Loucy (cell line): ENCODE data around the gene SECTM1.

ENCODE experiments used
- H2AFZ ChIP-seq: fragments of 200-600 bp; sonication (generic); 2 replicates; pipeline ENCODE4 v1.6.0; 2016; ENCODE audit warnings: antibody characterized with exemption, mild to moderate bottlenecking, low read length, moderate library complexity
- H3F3A ChIP-seq: fragments of 200-600 bp; 2 replicates; pipeline ENCODE4 v1.6.0; 2016; ENCODE audit warnings: antibody characterized with exemption, low read depth, mild to moderate bottlenecking
- H3K27me3 ChIP-seq: fragments of 200-600 bp; sonication (generic); 2 replicates; pipeline ENCODE4 v1.6.1; 2014; ENCODE audit warnings: low read length, mild to moderate bottlenecking; ENCODE audit not compliant: insufficient read depth, poor library complexity, severe bottlenecking
- H3K36me3 ChIP-seq: fragments of 200-600 bp; sonication (generic); 2 replicates; pipeline ENCODE4 v1.6.1; 2016; ENCODE audit warnings: low read length; ENCODE audit not compliant: insufficient read depth
- H3K4me1 ChIP-seq: fragments of 200-600 bp; sonication (generic); 2 replicates; pipeline ENCODE4 v1.5.1; 2014; ENCODE audit warnings: low read length, mild to moderate bottlenecking; ENCODE audit not compliant: insufficient read depth, poor library complexity, severe bottlenecking
- H3K4me2 ChIP-seq: fragments of 200-600 bp; sonication (generic); 2 replicates; pipeline ENCODE4 v1.6.0; 2014; ENCODE audit warnings: antibody characterized with exemption, low read length, low read depth, mild to moderate bottlenecking; ENCODE audit not compliant: poor library complexity, severe bottlenecking
- H3K4me3 ChIP-seq: fragments of 200-600 bp; sonication (generic); 2 replicates; pipeline ENCODE4 v1.5.1; 2014; ENCODE audit warnings: low read length, mild to moderate bottlenecking, mixed read lengths; ENCODE audit not compliant: poor library complexity, severe bottlenecking
- H3K79me2 ChIP-seq: fragments of 200-600 bp; sonication (generic); 2 replicates; pipeline ENCODE4 v1.6.1; 2014; ENCODE audit warnings: low read length; ENCODE audit not compliant: insufficient read depth
- H3K9ac ChIP-seq: fragments of 200-600 bp; sonication (generic); 2 replicates; pipeline ENCODE4 v1.6.0; 2014; ENCODE audit warnings: mild to moderate bottlenecking, low read depth, low read length, moderate library complexity; ENCODE audit not compliant: poor library complexity, severe bottlenecking
- H3K9me2 ChIP-seq: fragments of 200-600 bp; sonication (generic); replicated peaks from 2 replicates; pipeline ENCODE4 v1.6.1; 2016; ENCODE audit warnings: low read depth, low read length, mixed read lengths
- H3K9me3 ChIP-seq: fragments of 200-600 bp; sonication (generic); 2 replicates; pipeline ENCODE4 v1.6.1; 2014; ENCODE audit warnings: mild to moderate bottlenecking, antibody characterized with exemption, low read length, low read depth; ENCODE audit not compliant: insufficient read depth
- H4K20me1 ChIP-seq: fragments of 200-600 bp; sonication (generic); 2 replicates; pipeline ENCODE4 v1.6.0; 2014; ENCODE audit warnings: antibody characterized with exemption, low read length, mild to moderate bottlenecking; ENCODE audit not compliant: insufficient read depth, poor library complexity, severe bottlenecking
- EZH2phosphoT487 ChIP-seq: fragments of 200-600 bp; IDR thresholded peaks from 2 replicates; pipeline ENCODE4 v1.6.1; 2018; ENCODE audit warnings: antibody characterized with exemption, mild to moderate bottlenecking, moderate library complexity, borderline replicate concordance
- TF ChIP-seq, protein P1 (sequence below): fragments of 200-600 bp; sonication (generic); conservative IDR thresholded peaks from 2 replicates; pipeline ENCODE4 v1.5.1; 2014; ENCODE audit warnings: mild to moderate bottlenecking, antibody characterized with exemption, low read length

Gene SECTM1

DNA sequence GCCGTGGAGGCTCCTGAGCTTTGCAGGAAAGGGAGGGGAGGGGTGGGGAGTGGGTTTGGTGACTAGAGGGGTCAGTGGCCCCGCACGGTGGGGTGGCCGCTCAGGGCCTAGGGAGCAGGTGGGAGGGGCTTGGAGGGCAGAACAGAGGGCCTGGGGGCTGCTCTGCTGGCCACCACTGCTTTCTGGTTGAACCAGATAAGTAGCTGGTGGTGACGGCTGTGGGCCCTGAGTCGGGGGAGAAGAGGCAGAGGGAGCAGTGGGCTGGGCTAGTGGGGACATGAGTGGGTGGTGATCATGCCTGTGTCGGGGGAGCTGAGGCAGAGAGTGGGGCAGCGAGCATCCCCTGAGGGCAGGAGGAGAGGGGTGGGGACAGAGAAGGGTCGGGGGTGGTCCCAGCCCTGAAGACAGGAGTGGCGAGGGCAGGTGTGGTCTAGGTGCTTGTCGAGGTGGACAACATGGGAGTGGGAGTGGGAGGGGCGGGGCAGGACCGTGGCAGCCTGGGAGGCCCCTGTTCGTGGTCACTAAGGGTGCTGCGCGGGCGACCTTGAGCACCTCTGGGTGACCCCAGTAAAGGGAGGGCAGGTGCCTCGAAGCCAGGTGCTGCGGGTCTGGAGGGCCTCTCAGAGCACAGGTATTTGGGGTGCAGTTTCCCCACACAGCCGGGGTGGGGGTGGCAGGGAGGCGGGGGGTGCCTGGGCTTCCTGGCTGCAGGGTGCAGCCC lies 9.9 kb downstream of the SECTM1 start:
- Histone ChIP-seq H3K27me3 (no peaks in the 10 kb centered on the region), H3K4me3 (no peak overlapping the region), H3F3A (0 out of 2 replicates have a peak, but pooled peaks cover 5% of the 10 kb centered on the region), H4K20me1 (no peaks in the 10 kb centered on the region), H3K9ac (no peak overlapping the region), H2AFZ (no peak overlapping the region), H3K9me3 (no peaks in the 10 kb centered on the region), H3K4me2 (no peak overlapping the region), H3K4me1 (peaks cover 8% of the 10 kb centered on the region), H3K9me2 (no peaks in the 10 kb centered on the region), H3K79me2 (no peaks in the 10 kb centered on the region), H3K36me3 (no peaks in the 10 kb centered on the region)
- no peak for TF ChIP-seq EZH2phosphoT487
- TF ChIP-seq, protein P1, sequence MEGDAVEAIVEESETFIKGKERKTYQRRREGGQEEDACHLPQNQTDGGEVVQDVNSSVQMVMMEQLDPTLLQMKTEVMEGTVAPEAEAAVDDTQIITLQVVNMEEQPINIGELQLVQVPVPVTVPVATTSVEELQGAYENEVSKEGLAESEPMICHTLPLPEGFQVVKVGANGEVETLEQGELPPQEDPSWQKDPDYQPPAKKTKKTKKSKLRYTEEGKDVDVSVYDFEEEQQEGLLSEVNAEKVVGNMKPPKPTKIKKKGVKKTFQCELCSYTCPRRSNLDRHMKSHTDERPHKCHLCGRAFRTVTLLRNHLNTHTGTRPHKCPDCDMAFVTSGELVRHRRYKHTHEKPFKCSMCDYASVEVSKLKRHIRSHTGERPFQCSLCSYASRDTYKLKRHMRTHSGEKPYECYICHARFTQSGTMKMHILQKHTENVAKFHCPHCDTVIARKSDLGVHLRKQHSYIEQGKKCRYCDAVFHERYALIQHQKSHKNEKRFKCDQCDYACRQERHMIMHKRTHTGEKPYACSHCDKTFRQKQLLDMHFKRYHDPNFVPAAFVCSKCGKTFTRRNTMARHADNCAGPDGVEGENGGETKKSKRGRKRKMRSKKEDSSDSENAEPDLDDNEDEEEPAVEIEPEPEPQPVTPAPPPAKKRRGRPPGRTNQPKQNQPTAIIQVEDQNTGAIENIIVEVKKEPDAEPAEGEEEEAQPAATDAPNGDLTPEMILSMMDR, result no peak

DNA sequence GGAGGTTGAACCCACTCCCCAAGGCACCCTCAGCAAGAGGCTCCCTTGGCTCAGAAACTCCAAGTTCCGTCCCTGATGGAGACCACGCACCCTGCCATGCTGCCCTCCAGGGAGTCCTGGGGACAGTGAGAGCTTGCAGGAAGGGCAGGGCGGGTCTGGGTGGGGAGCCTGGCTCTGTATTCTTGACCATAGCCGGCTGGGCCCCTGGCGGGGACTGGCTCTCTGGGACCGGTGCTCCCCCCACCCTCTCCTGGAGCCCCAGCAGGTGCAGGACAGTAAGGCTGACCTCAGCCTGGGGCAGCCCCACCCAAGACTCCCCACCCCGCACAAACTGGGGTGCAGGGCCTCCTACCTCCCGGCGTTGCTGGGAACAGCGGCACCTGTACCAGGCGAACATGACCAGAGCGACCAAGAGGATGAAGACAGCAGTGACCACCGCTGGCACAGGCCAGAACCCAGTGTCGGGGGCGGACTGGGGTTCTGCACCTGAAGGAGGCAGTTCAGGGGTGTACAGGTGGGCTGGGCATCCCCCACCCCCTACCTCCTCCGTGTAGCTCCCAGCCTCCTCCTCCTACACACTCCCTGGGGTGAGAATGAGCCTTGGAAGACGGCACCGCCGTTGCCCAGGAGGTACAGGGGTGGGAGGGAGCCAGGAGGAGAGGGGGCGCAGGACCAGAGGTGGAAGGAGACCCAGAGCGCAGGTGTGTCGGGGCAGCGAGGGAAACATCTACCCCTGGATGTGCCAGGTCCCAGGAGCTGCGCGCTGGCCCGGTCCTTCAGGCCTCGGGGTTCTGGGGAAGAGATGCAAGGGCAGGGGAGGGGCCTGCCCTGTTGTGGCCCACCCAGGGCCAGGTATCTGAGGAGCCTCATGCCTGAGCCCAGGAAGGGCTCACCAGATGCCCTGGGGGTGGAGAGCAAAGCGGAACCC lies 10.8 kb downstream of the SECTM1 start:
- no peak overlapping the region for H3K4me2 ChIP-seq
- H3K9me2 ChIP-seq, result no peaks in the 10 kb centered on the region
- H3K4me3 ChIP-seq, result no peak overlapping the region
- H2AFZ ChIP-seq, result no peak overlapping the region
- no peaks in the 10 kb centered on the region for H4K20me1 ChIP-seq
- peaks cover 13% of the 10 kb centered on the region for H3K4me1 ChIP-seq
- no peak for TF ChIP-seq EZH2phosphoT487
- TF ChIP-seq, protein P1, result no peak
- no peak overlapping the region for H3K9ac ChIP-seq
- no peaks in the 10 kb centered on the region for H3K36me3 ChIP-seq
- no peaks in the 10 kb centered on the region for H3K27me3 ChIP-seq
- 0 out of 2 replicates have a peak, but pooled peaks cover 5% of the 10 kb centered on the region for H3F3A ChIP-seq
- H3K9me3 ChIP-seq, result no peaks in the 10 kb centered on the region
- 0 out of 2 replicates have a peak, but pooled peaks cover under 1% of the 10 kb centered on the region for H3K79me2 ChIP-seq

DNA sequence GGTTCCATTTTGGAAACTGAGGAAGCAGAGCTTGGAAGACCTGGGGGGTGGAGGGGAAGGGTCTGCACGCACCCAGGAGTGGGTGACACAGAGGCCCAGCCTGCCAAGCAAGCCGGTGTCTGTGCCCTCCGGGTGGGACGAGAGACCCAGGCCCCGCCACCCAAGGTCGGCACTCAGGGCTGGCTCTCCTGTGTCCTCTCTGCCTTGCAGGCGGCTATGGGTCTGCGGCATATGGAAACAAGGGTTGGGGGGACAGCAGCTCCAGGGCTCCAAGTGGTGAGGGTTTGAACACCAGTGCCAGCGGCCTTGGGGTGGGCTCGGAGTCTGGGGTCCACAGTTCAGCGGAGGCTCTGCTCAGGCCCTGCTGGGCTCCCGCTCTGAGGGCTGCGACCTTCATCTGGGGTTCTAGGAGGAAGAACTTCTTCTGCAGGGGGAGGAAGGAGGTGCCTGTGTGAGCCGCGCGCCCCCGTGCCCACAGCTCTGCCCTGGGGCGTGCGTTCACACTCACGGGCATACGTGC lies 11.6 kb downstream of the SECTM1 start:
- peak overlapping the region; percentile 50 for H3K4me2 ChIP-seq
- peaks cover 17% of the 10 kb centered on the region for H3K4me1 ChIP-seq
- H3K9me2 ChIP-seq, result no peaks in the 10 kb centered on the region
- H3K4me3 ChIP-seq, result no peak overlapping the region
- H3F3A ChIP-seq, result 0 out of 2 replicates have a peak, but pooled peaks cover 5% of the 10 kb centered on the region
- no peak overlapping the region for H2AFZ ChIP-seq
- H3K36me3 ChIP-seq, result no peaks in the 10 kb centered on the region
- TF ChIP-seq, protein P1, result no peak
- TF ChIP-seq EZH2phosphoT487, result no peak
- H3K27me3 ChIP-seq, result no peaks in the 10 kb centered on the region
- no peaks in the 10 kb centered on the region for H4K20me1 ChIP-seq
- peaks cover 9% of the 10 kb centered on the region for H3K79me2 ChIP-seq
- H3K9ac ChIP-seq, result peak overlapping the region; percentile 6
- H3K9me3 ChIP-seq, result no peaks in the 10 kb centered on the region
